GM12875 (cell line): Measurements from ENCODE around the gene SCN1A.

ENCODE experiments used
- H3K4me3 ChIP-seq: one replicate; pipeline ENCODE4 v1.5.1; 2011; ENCODE audit warnings: low read depth, low read length, control low read depth
- TF ChIP-seq, protein P1 (sequence below): IDR thresholded peaks from 2 replicates; pipeline ENCODE4 v1.5.1; 2011; ENCODE audit warnings: low read depth, mild to moderate bottlenecking, control low read depth, inconsistent platforms, low read length, moderate library complexity, borderline replicate concordance; ENCODE audit not compliant: insufficient read depth

Gene SCN1A

DNA sequence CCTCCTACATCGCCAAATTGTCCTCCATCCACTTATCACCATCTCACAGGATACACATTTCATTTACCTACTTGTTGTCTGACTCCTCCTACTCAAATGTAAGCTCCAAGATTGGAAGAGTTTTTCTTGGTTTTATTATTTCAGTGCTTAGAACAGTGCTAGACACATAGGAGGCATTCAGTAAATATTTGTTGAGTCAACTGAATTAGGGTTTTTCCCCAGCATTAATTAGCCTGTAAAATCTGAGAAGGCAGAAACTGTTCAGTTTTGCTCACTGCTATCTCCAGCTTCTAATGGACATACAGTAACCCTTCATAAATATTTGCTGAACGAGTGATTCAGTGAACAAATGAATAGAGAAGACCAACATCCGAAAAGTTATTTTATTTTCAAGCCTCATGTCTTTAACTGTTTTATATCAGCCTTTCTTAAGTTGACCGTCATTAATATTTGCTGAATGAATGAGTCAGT lies 175.0 kb downstream of the SCN1A start:
- TF ChIP-seq, protein P1, sequence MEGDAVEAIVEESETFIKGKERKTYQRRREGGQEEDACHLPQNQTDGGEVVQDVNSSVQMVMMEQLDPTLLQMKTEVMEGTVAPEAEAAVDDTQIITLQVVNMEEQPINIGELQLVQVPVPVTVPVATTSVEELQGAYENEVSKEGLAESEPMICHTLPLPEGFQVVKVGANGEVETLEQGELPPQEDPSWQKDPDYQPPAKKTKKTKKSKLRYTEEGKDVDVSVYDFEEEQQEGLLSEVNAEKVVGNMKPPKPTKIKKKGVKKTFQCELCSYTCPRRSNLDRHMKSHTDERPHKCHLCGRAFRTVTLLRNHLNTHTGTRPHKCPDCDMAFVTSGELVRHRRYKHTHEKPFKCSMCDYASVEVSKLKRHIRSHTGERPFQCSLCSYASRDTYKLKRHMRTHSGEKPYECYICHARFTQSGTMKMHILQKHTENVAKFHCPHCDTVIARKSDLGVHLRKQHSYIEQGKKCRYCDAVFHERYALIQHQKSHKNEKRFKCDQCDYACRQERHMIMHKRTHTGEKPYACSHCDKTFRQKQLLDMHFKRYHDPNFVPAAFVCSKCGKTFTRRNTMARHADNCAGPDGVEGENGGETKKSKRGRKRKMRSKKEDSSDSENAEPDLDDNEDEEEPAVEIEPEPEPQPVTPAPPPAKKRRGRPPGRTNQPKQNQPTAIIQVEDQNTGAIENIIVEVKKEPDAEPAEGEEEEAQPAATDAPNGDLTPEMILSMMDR = no peak
- H3K4me3 ChIP-seq = peak overlapping the region; percentile 70

DNA sequence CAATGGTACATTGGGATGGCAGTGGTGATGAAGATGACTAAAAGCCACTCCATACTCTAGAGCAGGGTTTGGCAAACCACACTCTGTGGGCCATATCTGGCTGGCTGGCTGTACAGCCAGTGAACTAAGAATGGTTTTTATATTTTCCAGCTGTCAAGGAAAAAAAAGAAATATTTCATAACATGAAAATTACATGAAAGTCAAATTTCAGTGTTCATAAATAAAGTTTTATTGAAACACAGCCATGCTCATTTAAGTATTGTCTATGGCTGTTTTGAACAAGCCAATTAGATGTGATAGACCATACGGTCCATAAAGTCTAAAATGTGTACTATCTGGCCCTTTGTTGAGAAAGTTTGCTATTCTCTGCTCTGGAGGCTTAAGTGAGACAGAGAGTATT lies 175.7 kb downstream of the SCN1A start:
- TF ChIP-seq, protein P1 = no peak
- H3K4me3 ChIP-seq = no peak overlapping the region

DNA sequence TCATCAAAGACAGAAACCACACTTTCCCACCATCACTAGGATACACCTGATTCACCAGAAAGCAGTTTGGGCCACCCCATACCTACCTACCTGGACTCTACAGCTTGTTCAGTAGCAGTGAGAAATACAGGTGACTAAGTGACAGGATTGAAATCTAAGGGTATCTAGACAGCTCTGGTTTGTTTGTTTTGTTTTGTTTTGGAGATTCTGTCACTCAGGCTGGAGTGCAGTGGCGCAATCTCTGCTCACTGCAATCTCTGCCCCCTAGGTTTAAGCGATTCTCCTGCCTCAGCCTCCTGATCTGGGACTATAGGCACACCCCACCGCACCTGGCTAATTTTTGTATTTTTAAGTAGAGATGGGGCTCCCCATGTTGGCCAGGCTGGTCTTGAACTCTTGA lies 177.4 kb downstream of the SCN1A start:
- TF ChIP-seq, protein P1 = no peak
- no peak overlapping the region for H3K4me3 ChIP-seq

DNA sequence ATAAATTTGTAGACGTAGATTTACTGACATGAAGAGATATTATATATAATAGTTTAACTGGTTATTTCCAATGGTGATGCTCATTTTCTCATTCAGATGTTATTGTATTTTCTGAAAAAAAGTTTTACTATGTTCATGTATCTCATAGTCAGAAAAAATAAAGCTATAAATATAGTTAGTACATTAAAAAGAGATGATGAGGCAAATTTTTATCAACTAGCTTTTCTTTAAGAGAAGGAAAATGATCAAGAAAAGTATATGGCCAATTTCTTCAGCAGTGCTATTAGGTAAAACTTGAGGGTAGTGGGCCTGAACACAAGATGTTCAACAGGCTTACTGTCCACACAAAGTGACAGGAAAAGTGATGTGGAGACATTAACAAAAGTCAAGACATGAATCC lies 186.0 kb downstream of the SCN1A start:
- no peak overlapping the region for H3K4me3 ChIP-seq
- TF ChIP-seq, protein P1 = no peak

DNA sequence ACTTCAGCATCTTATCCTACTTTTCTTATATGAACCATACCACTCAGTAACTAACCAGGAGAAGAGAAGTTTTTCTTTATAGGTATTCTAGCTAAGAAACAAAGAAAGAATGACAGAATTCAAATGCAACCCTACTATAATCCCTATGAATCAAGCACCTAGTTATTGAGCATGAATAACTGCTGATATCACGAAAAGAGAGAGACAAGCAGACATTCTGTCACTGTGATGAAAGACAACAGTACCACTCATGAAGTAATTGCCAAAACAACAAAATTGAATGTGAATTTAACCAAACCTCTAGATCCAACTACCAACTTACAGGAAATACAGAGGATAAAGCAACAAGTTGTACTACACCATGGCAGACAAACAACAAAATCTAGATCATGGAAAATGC lies 189.6 kb downstream of the SCN1A start:
- TF ChIP-seq, protein P1 = no peak

More for the DNA sequence above, 189.6 kb downstream of the SCN1A start:
- H3K4me3 ChIP-seq = no peak overlapping the region
